Muscle of leg (tissue), 11 donors: ENCODE data around the gene RBMS1. TPM values are rescaled to one million over a fixed set of nuclear protein-coding genes. Genes with fewer than 3 reads are reported as not detected.
"Not testable (repeated sequence)": the region's sequence is repeated elsewhere in the genome, so short reads cannot be mapped to it uniquely, and the experiment has no call there.

Experiments used
- DNase-seq: peaks from one replicate; pipeline ENCODE4 v3.0.0; 2013
- H3K27ac ChIP-seq: one replicate; pipeline ENCODE4 v1.5.1; 2013; ENCODE audit warnings: mild to moderate bottlenecking, low read length, control low read depth
- H3K27me3 ChIP-seq: one replicate; pipeline ENCODE4 v1.6.1; 2013; ENCODE audit warnings: low read length; ENCODE audit not compliant: control insufficient read depth, insufficient read depth
- H3K36me3 ChIP-seq: one replicate; pipeline ENCODE4 v1.6.1; 2013; ENCODE audit warnings: low read length; ENCODE audit not compliant: control insufficient read depth, insufficient read depth
- H3K4me1 ChIP-seq: one replicate; pipeline ENCODE4 v1.6.1; 2013; ENCODE audit warnings: low read length; ENCODE audit not compliant: control insufficient read depth, insufficient read depth
- H3K4me3 ChIP-seq: one replicate; pipeline ENCODE4 v1.5.1; 2013; ENCODE audit warnings: low read length, control low read depth
- H3K9me3 ChIP-seq: replicated peaks from 2 replicates; pipeline ENCODE4 v1.6.1; 2013; ENCODE audit warnings: low read depth, low read length; ENCODE audit not compliant: control insufficient read depth
- WGBS: methylation state at CpG from one replicate; pipeline ENCODE4 v1.1.5; 2013; ENCODE audit warnings: missing lambda C conversion rate; ENCODE audit not compliant: insufficient coverage; 5-methylcytosine and 5-hydroxymethylcytosine counted together
- polyA plus RNA-seq, 8 donors: library from polyadenylated mRNA; unstranded; fragments of 120-200 nt; gene quantifications; one replicate each; pipeline versions ENCODE4 v1.2.1 to v1.2.3, GENCODE V29; 2013; ENCODE audit warnings: inconsistent platforms in 1 of 8, low replicate concordance in 1 of 8; ENCODE audit not compliant: insufficient read length in 8 of 8, insufficient read depth in 1 of 8
- total RNA-seq: library from RNA; stranded (reverse); fragments of 120-200 nt; gene quantifications from one replicate; pipeline ENCODE4 v1.2.4, GENCODE V29; 2013

RBMS1 gene
- total and polyA plus RNA-seq, 9 donors: 41.4 to 71.7 (median 56.6) TPM

DNA sequence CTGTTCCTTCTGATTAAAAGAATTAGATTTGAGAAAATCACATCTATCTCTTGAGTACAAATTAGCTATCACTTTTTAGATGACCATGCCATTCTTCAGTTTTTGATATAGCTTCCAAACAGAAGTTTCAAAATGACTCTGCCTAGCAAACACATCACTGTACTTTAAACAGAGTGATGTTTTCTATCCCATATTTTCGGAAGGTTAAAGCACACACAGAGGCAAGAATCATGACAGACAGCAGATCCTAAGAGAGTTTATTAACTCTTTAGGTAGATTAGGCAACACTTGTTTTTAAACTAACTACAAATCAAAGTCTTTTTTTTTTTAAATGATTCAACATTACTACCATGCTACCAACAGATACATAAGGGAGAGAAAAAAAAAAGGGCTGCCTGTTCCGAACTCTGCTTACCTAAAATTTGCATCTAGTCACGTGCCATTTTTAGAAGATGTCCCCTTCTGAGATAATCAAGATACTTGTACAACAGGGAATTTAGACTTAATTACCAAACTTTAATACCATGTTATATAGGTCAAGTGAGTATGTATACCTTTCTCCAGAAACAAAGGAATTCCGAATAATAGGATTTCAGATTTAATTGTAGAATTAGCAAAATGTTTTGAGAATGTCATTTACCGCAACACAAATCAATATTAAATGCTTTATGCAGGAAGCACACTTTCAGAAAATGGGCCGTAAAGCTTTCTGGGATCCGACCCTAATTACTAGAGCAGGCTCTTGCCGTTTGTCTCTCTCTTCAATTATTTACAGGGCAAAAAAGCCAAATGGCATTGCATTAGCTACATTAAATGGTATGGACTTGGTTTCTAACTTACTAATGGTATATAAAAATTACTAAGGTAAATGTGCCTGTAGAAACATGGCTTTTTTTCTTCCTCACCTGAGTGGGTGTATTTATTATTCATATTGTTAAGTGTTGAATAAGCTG is 2.6 kb downstream of the RBMS1 start:
- H3K9me3 ChIP-seq: no peaks in the 10 kb centered on the region
- H3K4me1 ChIP-seq: peaks cover 3% of the 10 kb centered on the region
- no peaks in the 10 kb centered on the region for H3K27me3 ChIP-seq
- no CpG with 5 or more reads among the region's 8 CpGs for WGBS
- no peak for DNase-seq
- no peak overlapping the region for H3K27ac ChIP-seq
- H3K36me3 ChIP-seq: no peaks in the 10 kb centered on the region
- no peak overlapping the region for H3K4me3 ChIP-seq

DNA sequence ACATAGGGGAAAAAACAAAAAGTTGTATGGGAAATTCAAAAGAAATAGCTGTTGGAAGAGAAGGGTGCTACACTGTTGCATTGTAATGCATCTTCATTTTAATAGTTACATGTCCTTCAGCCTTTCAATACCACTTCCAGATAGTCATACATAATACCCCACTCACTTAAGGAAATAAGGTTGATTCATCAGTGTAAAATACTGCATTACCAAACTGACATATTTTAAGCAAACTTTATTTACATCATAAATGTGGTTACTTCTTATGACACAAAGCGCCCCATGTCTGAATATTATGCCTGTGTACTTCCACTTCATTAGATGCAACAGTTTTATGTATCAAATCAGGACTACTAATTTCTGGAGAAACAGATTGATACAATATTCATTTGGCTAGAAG is 4.5 kb downstream of the RBMS1 start:
- Histone ChIP-seq H3K36me3 (no peaks in the 10 kb centered on the region), H3K4me3 (no peak overlapping the region), H3K4me1 (peaks cover 1% of the 10 kb centered on the region), H3K27ac (no peak overlapping the region), H3K27me3 (no peaks in the 10 kb centered on the region), H3K9me3 (no peaks in the 10 kb centered on the region)
- WGBS: no CpG with 5 or more reads among the region's 1 CpG
- no peak for DNase-seq

DNA sequence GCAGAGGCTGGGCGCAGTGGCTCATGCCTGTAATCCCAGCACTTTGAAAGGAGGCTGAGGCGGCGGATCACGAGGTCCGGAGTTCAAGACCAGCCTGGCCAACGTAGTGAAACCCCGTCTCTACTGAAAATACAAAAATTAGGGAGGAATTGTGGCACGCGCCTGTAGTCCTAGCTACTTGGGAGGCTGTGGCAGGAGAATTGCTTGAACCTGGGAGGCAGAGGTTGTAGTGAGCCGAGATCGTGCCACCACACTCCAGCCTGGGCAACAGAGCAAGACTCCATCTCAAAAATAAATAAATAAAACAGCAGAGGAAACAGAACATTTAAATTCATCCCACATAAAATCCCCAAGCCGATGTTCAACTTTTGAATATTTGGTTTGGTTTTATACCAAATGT is 5.3 kb downstream of the RBMS1 start:
- H3K4me1 ChIP-seq, H3K9me3 ChIP-seq, H3K27ac ChIP-seq, H3K36me3 ChIP-seq, H3K27me3 ChIP-seq, H3K4me3 ChIP-seq, DNase-seq: not testable (repeated sequence)
- WGBS: 82% methylated on average over 5 of the region's 12 CpGs

DNA sequence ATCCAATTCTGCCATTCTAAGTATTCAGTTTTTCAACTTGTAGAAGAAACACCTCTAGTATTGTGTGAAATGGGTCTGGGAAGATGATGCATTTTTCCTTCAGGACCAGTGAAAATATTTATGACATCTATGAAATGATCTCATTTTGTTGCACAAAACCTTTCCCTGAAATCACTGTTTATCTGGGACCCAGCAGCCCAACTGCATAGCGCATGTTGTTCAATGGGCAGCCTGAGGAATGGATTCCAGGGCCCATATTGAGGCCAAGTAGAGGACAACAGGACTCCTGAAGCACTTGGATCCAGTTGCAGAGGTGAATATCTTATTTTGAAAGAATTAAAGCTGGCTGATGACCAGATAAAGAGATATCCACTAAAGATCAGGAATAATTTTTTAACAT is 7.3 kb downstream of the RBMS1 start:
- Histone ChIP-seq H3K27me3 (no peaks in the 10 kb centered on the region), H3K36me3 (no peaks in the 10 kb centered on the region), H3K9me3 (no peaks in the 10 kb centered on the region), H3K27ac (no peak overlapping the region), H3K4me3 (no peak overlapping the region), H3K4me1 (peaks cover 3% of the 10 kb centered on the region)
- no CpG with 5 or more reads among the region's 1 CpG for WGBS
- no peak for DNase-seq

DNA sequence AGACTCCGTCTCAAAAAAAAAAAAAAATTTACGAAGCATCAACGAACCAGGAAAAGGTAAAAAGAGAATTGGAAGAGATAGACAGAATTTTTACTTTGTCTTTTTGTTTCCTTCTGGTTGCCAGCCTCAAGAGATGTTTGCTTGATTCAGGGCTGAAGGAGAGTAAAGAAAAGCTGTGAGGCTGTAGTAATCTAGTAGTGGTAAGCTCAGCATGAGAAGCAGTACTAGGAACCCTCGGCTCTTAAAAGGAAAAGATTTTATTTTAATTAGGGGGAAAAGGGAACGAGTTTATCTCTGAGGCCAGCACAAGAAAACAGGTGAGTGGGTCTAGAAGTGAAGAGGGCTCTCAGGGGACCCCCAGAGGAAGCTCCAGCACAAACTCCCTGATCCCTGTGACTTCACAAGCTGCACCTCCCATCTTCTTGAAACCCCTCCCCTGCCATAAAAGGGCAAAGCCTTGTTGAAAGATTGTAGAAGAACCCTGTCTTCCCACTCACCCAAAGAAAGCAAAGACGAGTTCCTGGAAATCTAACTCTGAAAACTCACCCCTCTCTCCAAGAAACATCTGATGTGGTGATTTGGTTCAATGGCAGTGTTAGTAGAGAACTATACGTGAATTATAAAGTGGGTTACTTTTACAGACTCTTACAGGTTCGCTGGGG is 8.6 kb downstream of the RBMS1 start:
- Histone ChIP-seq H3K27me3 (no peaks in the 10 kb centered on the region), H3K4me3 (no peak overlapping the region), H3K36me3 (no peaks in the 10 kb centered on the region), H3K27ac (no peak overlapping the region), H3K9me3 (no peaks in the 10 kb centered on the region), H3K4me1 (peaks cover 3% of the 10 kb centered on the region)
- 90% methylated on average over 2 of the region's 8 CpGs for WGBS
- DNase-seq: no peak

DNA sequence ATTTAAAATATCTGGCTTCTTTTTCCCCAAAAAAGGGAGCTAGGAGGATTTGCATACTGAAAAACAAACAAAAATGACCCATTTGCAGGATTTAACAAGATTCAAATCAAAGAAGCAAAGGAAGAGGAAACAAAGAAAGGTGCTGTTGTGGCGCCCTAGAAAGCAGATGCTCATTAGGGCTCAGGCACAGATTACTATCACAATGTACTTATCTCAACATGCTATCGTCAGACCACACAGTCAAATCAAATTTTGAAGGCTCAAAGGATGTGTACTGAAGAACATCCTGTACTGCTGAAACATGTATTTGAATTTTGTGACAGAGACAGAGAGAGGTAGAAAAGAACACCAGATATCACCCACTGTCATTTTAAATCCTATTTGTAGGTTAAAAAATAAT is 10.9 kb downstream of the RBMS1 start:
- no peaks in the 10 kb centered on the region for H3K36me3 ChIP-seq
- H3K4me1 ChIP-seq: peaks cover 3% of the 10 kb centered on the region
- WGBS: no CpG with 5 or more reads among the region's 2 CpGs
- H3K27ac ChIP-seq: no peak overlapping the region
- no peaks in the 10 kb centered on the region for H3K27me3 ChIP-seq
- DNase-seq: no peak
- no peak overlapping the region for H3K4me3 ChIP-seq
- no peaks in the 10 kb centered on the region for H3K9me3 ChIP-seq

DNA sequence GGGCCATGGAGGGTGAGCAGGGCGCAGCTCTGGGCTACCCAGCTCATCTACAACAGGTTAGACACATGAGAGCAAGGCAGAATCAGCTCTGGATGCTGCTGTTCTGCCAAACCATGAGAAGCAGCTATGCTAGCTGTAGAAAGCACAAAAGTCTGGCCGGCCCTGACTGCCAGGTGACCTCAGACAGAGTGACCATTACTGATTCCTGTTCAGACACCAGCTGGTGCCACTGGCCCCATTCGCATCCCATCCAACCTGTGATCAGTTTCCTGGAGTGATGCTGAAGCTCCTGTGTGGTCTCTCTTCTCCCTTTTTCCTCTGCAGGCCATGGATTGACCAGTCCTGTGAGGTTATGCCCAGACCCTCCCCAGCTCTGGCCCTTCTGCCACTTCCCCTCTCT is 14.3 kb downstream of the RBMS1 start:
- no peaks in the 10 kb centered on the region for H3K27me3 ChIP-seq
- peaks cover 6% of the 10 kb centered on the region for H3K4me1 ChIP-seq
- H3K36me3 ChIP-seq: no peaks in the 10 kb centered on the region
- no peak overlapping the region for H3K27ac ChIP-seq
- no peaks in the 10 kb centered on the region for H3K9me3 ChIP-seq
- 80% methylated on average over 3 of the region's 3 CpGs for WGBS
- DNase-seq: no peak
- H3K4me3 ChIP-seq: no peak overlapping the region

DNA sequence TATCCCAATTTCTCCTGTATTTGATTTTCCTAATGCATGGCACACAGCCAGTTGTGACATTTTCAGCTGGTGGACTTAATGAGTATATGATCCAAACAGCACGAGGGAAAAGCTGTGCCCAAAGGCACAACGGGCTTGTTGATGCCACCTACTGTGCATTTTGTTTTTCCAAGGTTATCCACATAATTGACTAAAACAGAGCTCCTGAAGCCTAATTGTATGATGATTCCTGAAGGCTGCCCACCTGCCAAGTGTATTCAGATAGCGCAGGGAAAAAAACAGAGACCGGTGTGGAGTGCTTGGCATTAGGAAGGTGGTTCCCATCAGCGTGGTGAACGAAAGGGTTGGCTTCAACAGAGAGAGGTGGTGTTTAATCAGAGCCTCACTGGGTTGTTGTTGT is 14.9 kb downstream of the RBMS1 start:
- peaks cover 5% of the 10 kb centered on the region for H3K4me1 ChIP-seq
- H3K27ac ChIP-seq: no peak overlapping the region
- no peaks in the 10 kb centered on the region for H3K9me3 ChIP-seq
- no peaks in the 10 kb centered on the region for H3K27me3 ChIP-seq
- no peak overlapping the region for H3K4me3 ChIP-seq
- H3K36me3 ChIP-seq: no peaks in the 10 kb centered on the region
- no peak for DNase-seq
- 73% methylated on average over 5 of the region's 6 CpGs for WGBS

DNA sequence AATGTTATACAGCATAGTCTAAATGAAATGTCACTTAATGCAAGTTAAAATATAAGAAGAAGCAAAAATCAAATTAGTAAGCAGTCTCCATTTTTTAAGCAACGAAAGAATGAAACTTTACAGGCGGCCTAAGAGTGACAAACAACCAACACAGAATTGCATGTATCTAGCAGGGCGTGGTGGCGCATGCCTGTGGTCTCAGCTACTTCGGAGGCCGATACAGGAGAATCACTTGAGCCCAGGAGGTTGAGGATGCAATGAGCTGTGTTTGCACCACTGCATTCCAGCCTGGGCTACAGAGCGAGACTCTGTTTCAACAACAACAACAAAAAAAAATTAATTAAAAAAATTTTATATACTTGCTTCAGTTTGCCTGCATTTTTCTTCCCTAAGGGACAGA is 16.6 kb downstream of the RBMS1 start:
- DNase-seq: no peak

DNA sequence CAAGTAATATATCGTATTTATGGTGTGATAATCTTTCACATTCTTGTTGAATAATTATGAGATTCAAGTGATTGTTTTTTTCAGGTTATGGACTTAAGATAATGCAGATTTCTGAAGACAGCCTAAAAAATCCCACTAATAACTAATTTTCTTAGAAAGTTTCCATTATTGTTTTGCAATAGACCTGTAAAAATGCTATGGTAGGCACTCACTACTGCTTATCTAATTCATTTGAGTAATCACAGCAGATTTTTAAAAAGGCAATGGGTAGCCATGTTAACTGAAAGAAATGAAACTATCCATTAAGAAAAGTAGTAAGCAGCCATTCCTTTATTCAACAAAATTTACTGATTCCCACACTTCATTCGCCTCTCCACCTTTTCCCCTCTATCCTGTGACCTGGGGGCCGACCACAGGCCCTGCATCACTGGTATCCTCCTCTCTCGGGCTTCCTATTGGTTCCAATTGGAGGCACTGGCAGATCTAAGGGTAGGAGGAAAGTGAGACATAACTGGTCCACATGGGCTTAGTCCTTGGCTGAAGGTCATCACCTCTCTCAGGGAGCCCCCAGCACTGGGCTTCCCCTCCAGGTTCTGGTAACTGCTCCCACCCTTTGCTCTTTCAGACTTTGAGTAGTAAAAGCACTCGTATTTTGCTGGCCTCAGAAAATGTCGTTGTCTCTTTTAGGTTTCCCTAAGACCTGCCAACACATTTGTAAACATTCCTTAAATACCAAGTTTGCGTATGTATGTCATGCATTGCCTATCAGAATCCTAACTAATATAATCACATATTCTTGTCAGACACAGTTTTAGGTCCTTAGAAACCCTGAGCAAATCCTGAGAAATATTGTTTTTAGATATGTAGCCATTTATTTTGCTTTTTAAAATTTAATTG is 18.5 kb downstream of the RBMS1 start:
- no CpG with 5 or more reads among the region's 7 CpGs for WGBS
- peaks cover 3% of the 10 kb centered on the region for H3K4me1 ChIP-seq
- H3K9me3 ChIP-seq: no peaks in the 10 kb centered on the region
- H3K4me3 ChIP-seq: no peak overlapping the region
- no peaks in the 10 kb centered on the region for H3K36me3 ChIP-seq
- H3K27ac ChIP-seq: no peak overlapping the region
- no peaks in the 10 kb centered on the region for H3K27me3 ChIP-seq
- DNase-seq: no peak

More for the DNA sequence above, 16.6 kb downstream of the RBMS1 start:
- H3K4me3 ChIP-seq: no peak overlapping the region
- peaks cover 3% of the 10 kb centered on the region for H3K4me1 ChIP-seq
- H3K27ac ChIP-seq: no peak overlapping the region
- no peaks in the 10 kb centered on the region for H3K9me3 ChIP-seq
- H3K36me3 ChIP-seq: no peaks in the 10 kb centered on the region
- WGBS: 100% methylated on average over 4 of the region's 7 CpGs
- no peaks in the 10 kb centered on the region for H3K27me3 ChIP-seq
